SU-DHL-6 (cell line): ENCODE data around the gene SPIRE2.

Experiments
- EZH2phosphoT487 ChIP-seq: fragments of 200-600 bp; sonication (generic), shearing (Covaris generic); conservative IDR thresholded peaks from 2 replicates; pipeline ENCODE4 v1.6.1; 2018; ENCODE audit warnings: mild to moderate bottlenecking, antibody characterized with exemption, low read length, moderate library complexity, mixed read lengths
- TF ChIP-seq, protein P1 (sequence below): fragments of 200-600 bp; sonication (generic); IDR thresholded peaks from one replicate; pipeline ENCODE4 v1.5.1; 2017; ENCODE audit warnings: antibody characterized with exemption, mild to moderate bottlenecking, low read length, moderate library complexity; ENCODE audit not compliant: insufficient read depth, poor library complexity, severe bottlenecking

- TF ChIP-seq, protein P1, sequence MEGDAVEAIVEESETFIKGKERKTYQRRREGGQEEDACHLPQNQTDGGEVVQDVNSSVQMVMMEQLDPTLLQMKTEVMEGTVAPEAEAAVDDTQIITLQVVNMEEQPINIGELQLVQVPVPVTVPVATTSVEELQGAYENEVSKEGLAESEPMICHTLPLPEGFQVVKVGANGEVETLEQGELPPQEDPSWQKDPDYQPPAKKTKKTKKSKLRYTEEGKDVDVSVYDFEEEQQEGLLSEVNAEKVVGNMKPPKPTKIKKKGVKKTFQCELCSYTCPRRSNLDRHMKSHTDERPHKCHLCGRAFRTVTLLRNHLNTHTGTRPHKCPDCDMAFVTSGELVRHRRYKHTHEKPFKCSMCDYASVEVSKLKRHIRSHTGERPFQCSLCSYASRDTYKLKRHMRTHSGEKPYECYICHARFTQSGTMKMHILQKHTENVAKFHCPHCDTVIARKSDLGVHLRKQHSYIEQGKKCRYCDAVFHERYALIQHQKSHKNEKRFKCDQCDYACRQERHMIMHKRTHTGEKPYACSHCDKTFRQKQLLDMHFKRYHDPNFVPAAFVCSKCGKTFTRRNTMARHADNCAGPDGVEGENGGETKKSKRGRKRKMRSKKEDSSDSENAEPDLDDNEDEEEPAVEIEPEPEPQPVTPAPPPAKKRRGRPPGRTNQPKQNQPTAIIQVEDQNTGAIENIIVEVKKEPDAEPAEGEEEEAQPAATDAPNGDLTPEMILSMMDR: no peak
- TF ChIP-seq EZH2phosphoT487: no peak
Measured at GRCh38 chr16:89842471-89843408, 14.5 kb downstream of the SPIRE2 start.
